ENCODE data around the gene PRSS27.

DNA sequence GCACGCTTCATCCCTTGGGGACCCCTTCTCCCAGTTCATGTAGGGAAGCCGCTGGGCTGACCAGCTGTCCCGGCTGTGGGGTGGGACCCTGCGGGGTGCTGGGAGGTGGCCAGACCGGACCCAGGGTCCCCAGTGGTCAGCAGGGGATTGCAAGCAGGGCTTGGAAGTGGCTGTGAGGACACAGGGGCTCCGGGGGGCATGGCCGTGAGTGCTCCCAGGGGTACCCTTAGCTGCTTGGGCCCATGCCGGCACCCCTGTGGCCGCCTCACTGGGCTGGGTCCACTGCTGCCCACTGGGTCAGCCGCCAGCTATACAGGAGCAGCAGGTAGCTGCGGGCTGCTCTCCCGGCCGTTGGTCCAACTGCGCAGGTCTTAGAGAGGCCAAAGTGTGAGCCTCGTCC, 18.8 kb downstream of the PRSS27 start:
- TF ChIP-seq CTCF (IDR thresholded peaks at IDR 0.05) (no peak), POLR2A (IDR thresholded peaks at IDR 0.05) (no peak)
